ENCODE data around the gene WDR64. TPM values are rescaled to one million over a fixed set of nuclear protein-coding genes. Genes with fewer than 3 reads are reported as not detected.

Gene WDR64
- total RNA-seq, 1 donor: not detected

DNA sequence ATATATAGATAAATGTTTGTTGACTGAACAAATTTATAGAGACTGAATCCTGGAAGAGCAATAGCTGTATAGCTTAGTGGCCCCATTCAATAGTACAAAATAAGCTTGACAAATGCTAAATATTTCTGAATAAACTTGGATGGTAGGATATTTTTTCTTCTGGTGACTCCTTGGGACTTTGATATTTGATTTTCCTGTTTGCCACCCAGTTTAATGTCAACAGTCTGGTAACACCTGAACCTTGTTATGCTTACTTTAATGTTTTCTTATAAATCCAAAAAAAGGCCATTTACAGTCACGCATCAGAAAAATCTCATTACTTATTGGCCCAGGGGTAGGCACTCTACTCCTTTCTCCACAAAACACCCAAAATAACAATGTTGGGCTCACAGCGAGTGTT lies 30.8 kb downstream of the WDR64 start:
- H3K4me3 ChIP-seq (ENCODE audit: insufficient read depth, low read length): no peak overlapping the region

DNA sequence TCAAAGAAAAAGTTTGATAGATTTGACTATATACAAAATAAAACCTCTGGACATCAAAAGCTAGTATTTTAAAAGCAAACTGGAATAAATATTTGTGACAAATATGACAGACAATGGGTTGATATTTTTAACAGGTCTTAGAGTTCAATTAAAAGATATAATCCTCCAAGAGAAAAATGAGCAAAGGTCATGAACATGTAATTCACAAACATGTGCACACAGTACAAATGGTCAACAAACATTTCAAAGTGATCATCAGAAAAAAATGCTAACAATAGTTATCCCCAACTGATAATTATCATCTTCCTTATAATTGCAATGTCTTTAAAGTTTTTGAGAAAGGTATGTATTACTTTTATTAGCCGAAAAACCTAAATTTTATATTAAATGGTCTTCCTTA lies 32.0 kb downstream of the WDR64 start:
- no peak for DNase-seq (ENCODE audit: insufficient read length, low spot score, missing footprints)
- H3K4me2 ChIP-seq (ENCODE audit: insufficient read depth, low read length): no peak overlapping the region
- H3K9me3 ChIP-seq (ENCODE audit: low read depth, low read length): no peaks in the 10 kb centered on the region
- H3K4me3 ChIP-seq (ENCODE audit: insufficient read depth, low read length): no peak overlapping the region
- H3K79me2 ChIP-seq (ENCODE audit: insufficient read depth, low read length): no peaks in the 10 kb centered on the region
- H3K27me3 ChIP-seq (ENCODE audit: insufficient read depth, low read length): no peaks in the 10 kb centered on the region
- TF ChIP-seq, protein P1, sequence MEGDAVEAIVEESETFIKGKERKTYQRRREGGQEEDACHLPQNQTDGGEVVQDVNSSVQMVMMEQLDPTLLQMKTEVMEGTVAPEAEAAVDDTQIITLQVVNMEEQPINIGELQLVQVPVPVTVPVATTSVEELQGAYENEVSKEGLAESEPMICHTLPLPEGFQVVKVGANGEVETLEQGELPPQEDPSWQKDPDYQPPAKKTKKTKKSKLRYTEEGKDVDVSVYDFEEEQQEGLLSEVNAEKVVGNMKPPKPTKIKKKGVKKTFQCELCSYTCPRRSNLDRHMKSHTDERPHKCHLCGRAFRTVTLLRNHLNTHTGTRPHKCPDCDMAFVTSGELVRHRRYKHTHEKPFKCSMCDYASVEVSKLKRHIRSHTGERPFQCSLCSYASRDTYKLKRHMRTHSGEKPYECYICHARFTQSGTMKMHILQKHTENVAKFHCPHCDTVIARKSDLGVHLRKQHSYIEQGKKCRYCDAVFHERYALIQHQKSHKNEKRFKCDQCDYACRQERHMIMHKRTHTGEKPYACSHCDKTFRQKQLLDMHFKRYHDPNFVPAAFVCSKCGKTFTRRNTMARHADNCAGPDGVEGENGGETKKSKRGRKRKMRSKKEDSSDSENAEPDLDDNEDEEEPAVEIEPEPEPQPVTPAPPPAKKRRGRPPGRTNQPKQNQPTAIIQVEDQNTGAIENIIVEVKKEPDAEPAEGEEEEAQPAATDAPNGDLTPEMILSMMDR (IDR thresholded peaks at IDR 0.05; ENCODE audit: extremely low read depth, low read depth, low read length): no peak
- no peaks in the 10 kb centered on the region for H3K4me1 ChIP-seq (ENCODE audit: insufficient read depth, low read length)
- no peak overlapping the region for H2AFZ ChIP-seq (ENCODE audit: low read length)
- H3K27ac ChIP-seq (ENCODE audit: low read depth, low read length): no peak overlapping the region
- no peaks in the 10 kb centered on the region for H3K36me3 ChIP-seq (ENCODE audit: insufficient read depth, low read length)
- H4K20me1 ChIP-seq (ENCODE audit: insufficient read depth, low read length): no peaks in the 10 kb centered on the region

More for the DNA sequence above, 30.8 kb downstream of the WDR64 start:
- Histone ChIP-seq H3K36me3 (ENCODE audit: insufficient read depth, low read length) (no peaks in the 10 kb centered on the region), H2AFZ (ENCODE audit: low read length) (no peak overlapping the region), H3K27me3 (ENCODE audit: insufficient read depth, low read length) (no peaks in the 10 kb centered on the region), H3K27ac (ENCODE audit: low read depth, low read length) (no peak overlapping the region), H3K79me2 (ENCODE audit: insufficient read depth, low read length) (no peaks in the 10 kb centered on the region), H3K4me1 (ENCODE audit: insufficient read depth, low read length) (no peaks in the 10 kb centered on the region), H3K4me2 (ENCODE audit: insufficient read depth, low read length) (no peak overlapping the region), H3K9me3 (ENCODE audit: low read depth, low read length) (no peaks in the 10 kb centered on the region), H4K20me1 (ENCODE audit: insufficient read depth, low read length) (no peaks in the 10 kb centered on the region)
- DNase-seq (ENCODE audit: insufficient read length, low spot score, missing footprints): no peak
- TF ChIP-seq, protein P1 (IDR thresholded peaks at IDR 0.05; ENCODE audit: extremely low read depth, low read depth, low read length): no peak

DNA sequence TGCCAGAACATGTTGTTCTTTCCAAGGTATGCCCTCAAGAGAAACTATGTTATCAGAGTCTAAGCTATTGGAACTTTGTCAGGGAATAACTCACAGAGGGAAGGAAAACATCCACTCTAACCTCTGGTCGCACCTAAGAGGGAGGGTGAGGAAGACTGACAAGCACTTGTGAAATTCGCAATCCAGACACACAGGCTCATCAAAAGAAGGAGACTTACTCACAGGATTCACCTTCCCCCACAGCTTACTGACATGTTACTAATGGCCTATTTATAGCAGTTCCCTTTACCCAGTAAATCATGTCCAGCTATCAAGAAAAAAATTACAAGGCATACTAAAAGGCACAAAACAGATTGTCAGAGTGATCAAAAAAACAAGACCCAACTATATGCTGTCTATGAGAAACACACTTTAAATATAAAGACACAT lies 36.9 kb downstream of the WDR64 start:
- TF ChIP-seq, protein P1 (IDR thresholded peaks at IDR 0.05; ENCODE audit: extremely low read depth, low read depth, low read length): no peak
- Histone ChIP-seq H3K4me3 (ENCODE audit: insufficient read depth, low read length) (no peak overlapping the region), H3K4me1 (ENCODE audit: insufficient read depth, low read length) (no peaks in the 10 kb centered on the region), H3K27ac (ENCODE audit: low read depth, low read length) (no peak overlapping the region), H3K36me3 (ENCODE audit: insufficient read depth, low read length) (no peaks in the 10 kb centered on the region), H3K9me3 (ENCODE audit: low read depth, low read length) (no peaks in the 10 kb centered on the region), H2AFZ (ENCODE audit: low read length) (no peak overlapping the region), H4K20me1 (ENCODE audit: insufficient read depth, low read length) (no peaks in the 10 kb centered on the region), H3K27me3 (ENCODE audit: insufficient read depth, low read length) (no peaks in the 10 kb centered on the region), H3K79me2 (ENCODE audit: insufficient read depth, low read length) (no peaks in the 10 kb centered on the region), H3K4me2 (ENCODE audit: insufficient read depth, low read length) (no peak overlapping the region)
- no peak for DNase-seq (ENCODE audit: insufficient read length, low spot score, missing footprints)

DNA sequence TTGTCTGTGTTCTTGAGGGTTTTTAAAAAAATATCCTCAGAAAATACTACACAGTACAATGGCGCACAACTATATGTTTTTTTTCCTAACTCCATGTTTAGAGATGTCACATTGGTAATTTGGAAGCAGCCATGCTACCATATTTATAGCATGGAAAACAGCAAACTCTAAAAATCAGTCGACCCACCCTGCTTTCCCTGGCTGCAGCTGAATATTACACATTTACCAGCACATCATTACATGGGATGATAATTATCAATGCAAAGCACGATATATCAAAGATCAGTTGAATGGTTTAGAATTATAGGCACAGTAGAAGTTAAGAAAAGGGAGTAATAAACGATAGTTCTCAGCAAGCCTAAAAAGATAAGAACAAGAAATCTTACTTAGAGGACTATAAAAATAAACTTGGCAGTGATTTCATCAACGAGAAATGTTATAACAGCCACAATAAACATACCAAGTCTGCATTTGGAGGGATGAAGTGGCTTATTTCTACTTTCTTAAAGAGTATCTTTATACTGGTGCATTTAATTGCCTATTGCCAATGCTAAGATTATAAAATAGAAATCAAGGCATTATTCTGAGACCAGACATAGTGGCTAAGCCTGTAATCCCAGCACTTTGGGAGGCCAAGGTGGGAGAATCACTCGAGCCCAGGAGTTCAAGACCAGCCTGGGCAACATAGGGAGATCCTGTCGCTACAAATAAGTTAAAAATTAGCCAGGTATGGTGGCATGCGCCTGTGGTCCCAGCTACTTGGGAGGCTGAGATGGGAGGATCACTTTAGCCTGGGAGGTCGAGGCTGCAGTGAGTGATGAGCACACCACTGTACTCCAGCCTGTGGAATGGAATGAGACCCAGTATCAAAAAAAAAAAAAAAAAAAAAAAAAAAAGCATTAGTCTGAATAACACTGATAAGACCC lies 43.4 kb downstream of the WDR64 start:
- no peaks in the 10 kb centered on the region for H4K20me1 ChIP-seq (ENCODE audit: insufficient read depth, low read length)
- H3K27ac ChIP-seq (ENCODE audit: low read depth, low read length): no peak overlapping the region
- peaks cover 7% of the 10 kb centered on the region for H3K4me1 ChIP-seq (ENCODE audit: insufficient read depth, low read length)
- H3K4me3 ChIP-seq (ENCODE audit: insufficient read depth, low read length): no peak overlapping the region
- H2AFZ ChIP-seq (ENCODE audit: low read length): no peak overlapping the region
- no peaks in the 10 kb centered on the region for H3K36me3 ChIP-seq (ENCODE audit: insufficient read depth, low read length)
- no peak for DNase-seq (ENCODE audit: insufficient read length, low spot score, missing footprints)
- TF ChIP-seq, protein P1 (IDR thresholded peaks at IDR 0.05; ENCODE audit: extremely low read depth, low read depth, low read length): no peak
- H3K4me2 ChIP-seq (ENCODE audit: insufficient read depth, low read length): peak overlapping the region; percentile 10
- no peaks in the 10 kb centered on the region for H3K27me3 ChIP-seq (ENCODE audit: insufficient read depth, low read length)
- no peaks in the 10 kb centered on the region for H3K79me2 ChIP-seq (ENCODE audit: insufficient read depth, low read length)
- no peaks in the 10 kb centered on the region for H3K9me3 ChIP-seq (ENCODE audit: low read depth, low read length)
